Stimulated activated naive B cell treated with anti-CD40 and anti-IgM and Interleukin-4, amounts not matched to agents 10 μg/mL and 1 μg/mL and 100 μg/mL, for 72 hours (primary cell): Measurements from ENCODE around the gene GRK5.
A peak's percentile ranks its signal among the peaks of the same experiment; 100 is the strongest.
"Not testable (repeated sequence)": the region's sequence is repeated elsewhere in the genome, so short reads cannot be mapped to it uniquely, and the experiment has no call there.

Experiments used
- ATAC-seq, 2 donors: fragments of 150-1000 bp; cut with Tn5 transposase; replicated peaks; 2 replicates each; pipeline ENCODE4 v1.10.0; 2021; ENCODE audit warnings: moderate library complexity in 1 of 2
- DNase-seq: peaks from one replicate; pipeline ENCODE4 v3.0.0; 2021
- H3K27ac Mint-ChIP-seq: one replicate; pipeline ENCODE4 v1.8.0; 2022; ENCODE audit warnings: mild to moderate bottlenecking, mixed read lengths
- H3K27me3 Mint-ChIP-seq, 2 donors: one replicate each; pipeline ENCODE4 v1.8.0; 2022; ENCODE audit warnings: mixed read lengths in 2 of 2
- H3K36me3 Mint-ChIP-seq, 2 donors: one replicate each; pipeline ENCODE4 v1.8.0; 2022; ENCODE audit warnings: mixed read lengths in 2 of 2, mild to moderate bottlenecking in 1 of 2
- H3K4me1 Mint-ChIP-seq, 2 donors: one replicate each; pipeline ENCODE4 v1.8.0; 2022; ENCODE audit warnings: mixed read lengths in 2 of 2, mild to moderate bottlenecking in 1 of 2
- H3K4me3 Mint-ChIP-seq, 2 donors: one replicate each; pipeline ENCODE4 v1.8.0; 2022; ENCODE audit warnings: mild to moderate bottlenecking in 2 of 2, mixed read lengths in 2 of 2, moderate library complexity in 1 of 2
- H3K9me3 Mint-ChIP-seq, 2 donors: one replicate each; pipeline ENCODE4 v1.8.0; 2022; ENCODE audit warnings: mixed read lengths in 2 of 2, mild to moderate bottlenecking in 1 of 2

GRK5 gene

GRCh38 chr10:119423510-119424257, 216.3 kb downstream of the GRK5 start:
- H3K4me1 Mint-ChIP-seq: peaks cover 4 to 5% of the 10 kb centered on the region in 2 donors
- H3K4me3 Mint-ChIP-seq: no peak overlapping the region
- peaks cover 11 to 31% of the 10 kb centered on the region in 2 donors for H3K36me3 Mint-ChIP-seq
- H3K27me3 Mint-ChIP-seq: no peaks in the 10 kb centered on the region
- H3K27ac Mint-ChIP-seq: no peak overlapping the region
- DNase-seq (no peak), ATAC-seq (no peak)
- H3K9me3 Mint-ChIP-seq: no peaks in the 10 kb centered on the region

- peaks cover 9 to 27% of the 10 kb centered on the region in 2 donors for H3K36me3 Mint-ChIP-seq
- no peaks in the 10 kb centered on the region for H3K9me3 Mint-ChIP-seq
- ATAC-seq (no peak), DNase-seq (no peak)
- peaks cover 4 to 5% of the 10 kb centered on the region in 2 donors for H3K4me1 Mint-ChIP-seq
- peak overlapping the region; percentile 44 for H3K27ac Mint-ChIP-seq
- no peaks in the 10 kb centered on the region for H3K27me3 Mint-ChIP-seq
- no peak overlapping the region for H3K4me3 Mint-ChIP-seq
Observed at GRCh38 chr10:119424258-119424975, 217.0 kb downstream of the GRK5 start.

GRCh38 chr10:119425102-119425880, 217.9 kb downstream of the GRK5 start:
- peaks cover 12 to 28% of the 10 kb centered on the region in 2 donors for H3K36me3 Mint-ChIP-seq
- no peaks in the 10 kb centered on the region for H3K27me3 Mint-ChIP-seq

GRCh38 chr10:119425881-119426170, 218.5 kb downstream of the GRK5 start:
- H3K27ac Mint-ChIP-seq: no peak overlapping the region
- H3K4me1 Mint-ChIP-seq: peaks cover 4 to 5% of the 10 kb centered on the region in 2 donors
- H3K9me3 Mint-ChIP-seq: no peaks in the 10 kb centered on the region
- H3K36me3 Mint-ChIP-seq: peaks cover 14 to 32% of the 10 kb centered on the region in 2 donors
- no peaks in the 10 kb centered on the region for H3K27me3 Mint-ChIP-seq
- DNase-seq (no peak), ATAC-seq (no peak)
- no peak overlapping the region for H3K4me3 Mint-ChIP-seq

More at GRCh38 chr10:119425102-119425880, 217.9 kb downstream of the GRK5 start:
- peaks cover 4 to 5% of the 10 kb centered on the region in 2 donors for H3K4me1 Mint-ChIP-seq
- H3K4me3 Mint-ChIP-seq: no peak overlapping the region
- H3K9me3 Mint-ChIP-seq: no peaks in the 10 kb centered on the region
- DNase-seq (no peak), ATAC-seq (no peak)
- no peak overlapping the region for H3K27ac Mint-ChIP-seq

GRCh38 chr10:119426699-119427098, 219.3 kb downstream of the GRK5 start:
- Mint-ChIP-seq H3K36me3 (peaks cover 13 to 25% of the 10 kb centered on the region in 2 donors), H3K27me3 (no peaks in the 10 kb centered on the region), H3K9me3 (no peaks in the 10 kb centered on the region), H3K4me3 (no peak overlapping the region), H3K4me1 (peaks cover 4 to 5% of the 10 kb centered on the region in 2 donors), H3K27ac (no peak overlapping the region)
- no peak for DNase-seq
- ATAC-seq: no peak

GRCh38 chr10:119427263-119427864, 220.0 kb downstream of the GRK5 start:
- no peak for DNase-seq
- Mint-ChIP-seq H3K27me3 (no peaks in the 10 kb centered on the region), H3K36me3 (peaks cover 13 to 29% of the 10 kb centered on the region in 2 donors), H3K4me3 (no peak overlapping the region), H3K4me1 (peaks cover 4 to 5% of the 10 kb centered on the region in 2 donors), H3K27ac (no peak overlapping the region), H3K9me3 (no peaks in the 10 kb centered on the region)
- no peak for ATAC-seq

GRCh38 chr10:119428789-119429188, 221.4 kb downstream of the GRK5 start:
- Mint-ChIP-seq H3K27ac (no peak overlapping the region), H3K4me1 (peaks cover 4 to 5% of the 10 kb centered on the region in 2 donors), H3K27me3 (no peaks in the 10 kb centered on the region), H3K4me3 (no peak overlapping the region), H3K9me3 (peaks cover 2 to 3% of the 10 kb centered on the region in 2 donors), H3K36me3 (peaks cover 25 to 40% of the 10 kb centered on the region in 2 donors)
- DNase-seq: no peak
- ATAC-seq: no peak

GRCh38 chr10:119429771-119430170, 222.4 kb downstream of the GRK5 start:
- H3K27me3 Mint-ChIP-seq: no peaks in the 10 kb centered on the region
- H3K4me1 Mint-ChIP-seq: peaks cover 4 to 11% of the 10 kb centered on the region in 2 donors
- H3K27ac Mint-ChIP-seq: no peak overlapping the region
- no peak overlapping the region for H3K4me3 Mint-ChIP-seq
- ATAC-seq: no peak
- DNase-seq: no peak
- peaks cover 10 to 12% of the 10 kb centered on the region in 2 donors for H3K9me3 Mint-ChIP-seq
- peaks cover 32 to 46% of the 10 kb centered on the region in 2 donors for H3K36me3 Mint-ChIP-seq

GRCh38 chr10:119431034-119431772, 223.8 kb downstream of the GRK5 start:
- H3K27me3 Mint-ChIP-seq: no peaks in the 10 kb centered on the region
- H3K36me3 Mint-ChIP-seq: peaks cover 42 to 47% of the 10 kb centered on the region in 2 donors
- peaks cover 16 to 17% of the 10 kb centered on the region in 2 donors for H3K9me3 Mint-ChIP-seq
- DNase-seq (no peak), ATAC-seq (no peak)
- no peak overlapping the region for H3K4me3 Mint-ChIP-seq
- no peak overlapping the region for H3K27ac Mint-ChIP-seq
- peaks cover 0 to 6% of the 10 kb centered on the region in 2 donors for H3K4me1 Mint-ChIP-seq

GRCh38 chr10:119431773-119432135, 224.4 kb downstream of the GRK5 start:
- no peak overlapping the region for H3K27ac Mint-ChIP-seq
- no peak overlapping the region for H3K4me3 Mint-ChIP-seq
- peaks cover 16 to 17% of the 10 kb centered on the region in 2 donors for H3K9me3 Mint-ChIP-seq
- peaks cover 0 to 6% of the 10 kb centered on the region in 2 donors for H3K4me1 Mint-ChIP-seq
- DNase-seq (no peak), ATAC-seq (no peak)
- peaks cover 42 to 47% of the 10 kb centered on the region in 2 donors for H3K36me3 Mint-ChIP-seq
- no peaks in the 10 kb centered on the region for H3K27me3 Mint-ChIP-seq

- Mint-ChIP-seq H3K36me3 (peaks cover 36 to 47% of the 10 kb centered on the region in 2 donors), H3K9me3 (peaks cover 16 to 17% of the 10 kb centered on the region in 2 donors)
- not testable (repeated sequence) for H3K27me3 Mint-ChIP-seq, ATAC-seq, DNase-seq, H3K4me3 Mint-ChIP-seq, H3K4me1 Mint-ChIP-seq, H3K27ac Mint-ChIP-seq
Observed at GRCh38 chr10:119434942-119435341, 227.6 kb downstream of the GRK5 start.

GRCh38 chr10:119438717-119439116, 231.3 kb downstream of the GRK5 start:
- DNase-seq: no peak
- peaks cover 13 to 15% of the 10 kb centered on the region in 2 donors for H3K9me3 Mint-ChIP-seq
- peaks cover 22% of the 10 kb centered on the region in 2 donors for H3K36me3 Mint-ChIP-seq
- peak overlapping the region; percentile 51 for H3K27ac Mint-ChIP-seq
- H3K4me3 Mint-ChIP-seq: no peak overlapping the region
- ATAC-seq: no peak
- H3K27me3 Mint-ChIP-seq: no peaks in the 10 kb centered on the region
- H3K4me1 Mint-ChIP-seq: peaks cover 7 to 21% of the 10 kb centered on the region in 2 donors

GRCh38 chr10:119439922-119440321, 232.6 kb downstream of the GRK5 start:
- peaks cover 9 to 18% of the 10 kb centered on the region in 2 donors for H3K4me1 Mint-ChIP-seq

More at GRCh38 chr10:119439922-119440321, 232.6 kb downstream of the GRK5 start:
- DNase-seq (no peak), ATAC-seq (no peak)
- Mint-ChIP-seq H3K36me3 (peaks cover 13 to 16% of the 10 kb centered on the region in 2 donors), H3K9me3 (peaks cover 4 to 7% of the 10 kb centered on the region in 2 donors), H3K4me3 (no peak overlapping the region), H3K27me3 (no peaks in the 10 kb centered on the region), H3K27ac (no peak overlapping the region)
